ENCODE measurements around the gene ZNF845. TPM values are rescaled to one million over a fixed set of nuclear protein-coding genes. Genes with fewer than 3 reads are reported as not detected.
"Not testable (repeated sequence)": the region's sequence is repeated elsewhere in the genome, so short reads cannot be mapped to it uniquely, and the experiment has no call there.

The ZNF845 gene
- 6.1 and 6.4 TPM in 2 replicates for total RNA-seq

DNA sequence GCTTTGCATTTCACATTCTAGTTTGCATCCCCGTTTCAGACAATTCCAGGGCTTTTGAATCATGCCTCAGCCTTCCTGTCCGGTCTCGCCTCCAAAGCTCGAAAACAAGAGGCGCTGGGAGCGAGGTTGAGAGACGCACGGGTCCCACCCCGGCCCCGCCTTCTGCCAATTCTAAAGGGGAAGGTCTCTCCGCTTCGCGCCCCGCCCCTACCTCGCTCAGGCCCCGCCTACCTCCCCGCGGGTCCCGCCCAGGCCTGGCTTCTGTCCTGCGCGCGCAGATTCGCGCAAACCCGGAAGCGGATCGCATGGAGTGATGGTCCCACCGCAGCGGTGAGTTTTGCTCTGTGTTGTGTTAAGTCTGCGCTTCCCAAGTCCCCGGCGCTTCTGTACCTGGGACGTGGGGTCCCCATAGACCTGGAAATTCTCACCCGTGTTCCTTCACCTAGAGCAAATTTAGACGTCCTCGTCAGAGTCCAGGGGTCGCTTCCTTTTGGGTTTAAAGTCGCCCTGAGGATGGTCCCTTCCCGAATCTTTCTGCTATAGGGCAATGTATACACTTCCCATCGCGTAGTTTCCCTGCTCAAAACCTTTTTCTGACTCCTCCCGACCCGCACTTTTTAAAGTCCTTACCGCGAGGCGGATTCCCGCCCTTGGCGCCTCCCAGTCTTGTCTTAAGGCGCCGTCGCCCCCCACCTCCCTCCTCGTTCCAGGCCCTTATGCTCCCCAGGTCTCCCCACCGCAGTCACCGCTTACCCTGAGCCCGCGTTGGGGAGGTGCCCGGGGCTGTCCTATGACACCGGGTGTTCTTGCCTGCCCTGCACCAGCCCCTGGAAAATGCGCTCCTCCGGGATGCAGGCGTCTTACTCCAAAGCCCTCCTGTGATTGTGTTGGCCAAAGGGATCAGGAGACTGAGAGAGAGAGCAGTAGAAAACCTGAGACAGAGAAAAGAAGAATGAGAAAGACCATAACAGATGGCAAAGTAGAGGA is at the start of gene ZNF845:
Gene ZNF845 (plus strand): TSS at position 287 of the 987 bp plus-strand sequence. CDS start 7,559 bp downstream, outside the sequence.
- Mint-ChIP-seq H3K27ac (peak within 1 kb of the TSS; percentile 88), H3K27me3 (no peaks in the 10 kb centered on the region), H3K9me3 (peaks cover 22% of the 10 kb centered on the region), H3K4me3 (peak within 1 kb of the TSS; percentile 89), H3K4me1 (peaks cover 11% of the 10 kb centered on the region), H3K36me3 (ENCODE audit: low read depth) (peaks cover 34% of the 10 kb centered on the region)
- DNase-seq: peak; percentile 99
- intact Hi-C loops (cut with micrococcal nuclease): loop anchor here (1.0 kb wide), 5 partner anchors 32 to 598 kb away; partner anchors contain the start of genes ZNF160, ZNF525, ZNF611 and ZNF665

DNA sequence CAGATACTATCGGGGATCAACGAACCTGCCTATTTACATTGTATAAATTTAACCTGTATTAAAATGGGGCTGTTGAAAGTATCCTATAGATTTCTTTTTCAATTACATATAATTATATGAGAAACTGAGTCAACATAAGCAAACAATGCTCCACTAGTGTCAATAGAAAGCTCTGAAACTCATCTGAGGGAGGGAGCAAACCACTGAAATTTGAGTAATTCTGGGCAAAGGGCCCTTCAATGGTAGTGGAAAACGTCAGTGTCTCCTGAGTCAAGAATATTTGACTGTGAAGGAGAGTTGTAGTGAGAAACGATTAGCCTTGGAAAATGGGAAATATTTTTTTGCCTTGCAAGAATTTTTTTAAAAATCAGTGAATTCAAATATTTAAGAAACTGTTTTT is 48.5 kb upstream of the ZNF845 start:
- Mint-ChIP-seq H3K4me3 (no peak overlapping the region), H3K27ac (no peak overlapping the region), H3K27me3 (no peaks in the 10 kb centered on the region), H3K4me1 (no peaks in the 10 kb centered on the region), H3K9me3 (peaks cover 9% of the 10 kb centered on the region), H3K36me3 (ENCODE audit: low read depth) (no peaks in the 10 kb centered on the region)
- DNase-seq: no peak
- intact Hi-C loops (cut with micrococcal nuclease): no loop called here

- Mint-ChIP-seq H3K36me3 (ENCODE audit: low read depth) (no peaks in the 10 kb centered on the region), H3K9me3 (peaks cover 12% of the 10 kb centered on the region), H3K27me3 (no peaks in the 10 kb centered on the region), H3K27ac (no peak overlapping the region), H3K4me1 (no peaks in the 10 kb centered on the region), H3K4me3 (no peak overlapping the region)
- intact Hi-C loops (cut with micrococcal nuclease): no loop called here
- DNase-seq: no peak
Observed at GRCh38 chr19:53290758-53291549, 42.6 kb upstream of the ZNF845 start.

DNA sequence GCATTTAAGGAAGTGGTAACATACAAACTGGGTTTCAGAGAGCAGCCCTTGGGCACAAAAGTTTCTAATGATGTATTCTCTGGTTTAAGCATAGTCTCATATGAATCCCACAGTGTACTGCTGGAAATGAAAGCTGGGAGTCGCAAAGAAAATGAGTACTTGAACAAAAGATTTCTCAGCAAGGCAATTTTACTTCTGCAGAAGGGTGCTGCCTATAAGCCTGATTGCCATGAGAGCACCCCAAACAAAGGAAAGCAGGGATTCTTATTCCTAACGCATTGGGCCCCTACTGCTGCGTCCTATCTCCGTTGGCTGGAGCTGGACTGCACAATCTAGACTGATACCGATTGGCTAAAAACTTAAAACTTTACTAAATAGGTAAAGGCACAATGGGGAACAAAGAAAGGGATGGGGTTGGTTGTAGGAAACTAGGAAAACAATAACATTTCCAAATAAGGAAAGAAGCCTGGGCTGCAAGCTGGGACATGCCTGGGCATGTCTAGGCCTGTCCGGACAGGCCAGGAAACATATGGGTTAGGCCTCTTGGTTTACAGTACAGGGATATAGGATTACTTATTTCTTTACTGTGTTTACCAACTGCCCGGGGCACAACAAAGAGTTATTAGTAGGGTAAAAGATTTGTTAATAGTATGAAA is 38.6 kb upstream of the ZNF845 start:
- Mint-ChIP-seq H3K27ac (no peak overlapping the region), H3K4me1 (no peaks in the 10 kb centered on the region), H3K4me3 (no peak overlapping the region), H3K9me3 (peaks cover 15% of the 10 kb centered on the region), H3K27me3 (no peaks in the 10 kb centered on the region), H3K36me3 (ENCODE audit: low read depth) (no peaks in the 10 kb centered on the region)
- intact Hi-C loops (cut with micrococcal nuclease): no loop called here
- DNase-seq: no peak

GRCh38 chr19:53301341-53301740 is 32.2 kb upstream of the ZNF845 start:
- H3K36me3 Mint-ChIP-seq (ENCODE audit: low read depth); H3K4me1 Mint-ChIP-seq; H3K27ac Mint-ChIP-seq; H3K4me3 Mint-ChIP-seq; intact Hi-C loops (cut with micrococcal nuclease); H3K27me3 Mint-ChIP-seq; DNase-seq: not testable (repeated sequence)
- peaks cover 21% of the 10 kb centered on the region for H3K9me3 Mint-ChIP-seq

GRCh38 chr19:53308339-53308811 is 25.2 kb upstream of the ZNF845 start:
- H3K9me3 Mint-ChIP-seq: peaks cover 32% of the 10 kb centered on the region
- no peaks in the 10 kb centered on the region for H3K36me3 Mint-ChIP-seq (ENCODE audit: low read depth)
- intact Hi-C loops (cut with micrococcal nuclease): no loop called here
- DNase-seq: no peak
- H3K4me1 Mint-ChIP-seq: no peaks in the 10 kb centered on the region
- H3K4me3 Mint-ChIP-seq: no peak overlapping the region
- H3K27ac Mint-ChIP-seq: no peak overlapping the region
- H3K27me3 Mint-ChIP-seq: no peaks in the 10 kb centered on the region

DNA sequence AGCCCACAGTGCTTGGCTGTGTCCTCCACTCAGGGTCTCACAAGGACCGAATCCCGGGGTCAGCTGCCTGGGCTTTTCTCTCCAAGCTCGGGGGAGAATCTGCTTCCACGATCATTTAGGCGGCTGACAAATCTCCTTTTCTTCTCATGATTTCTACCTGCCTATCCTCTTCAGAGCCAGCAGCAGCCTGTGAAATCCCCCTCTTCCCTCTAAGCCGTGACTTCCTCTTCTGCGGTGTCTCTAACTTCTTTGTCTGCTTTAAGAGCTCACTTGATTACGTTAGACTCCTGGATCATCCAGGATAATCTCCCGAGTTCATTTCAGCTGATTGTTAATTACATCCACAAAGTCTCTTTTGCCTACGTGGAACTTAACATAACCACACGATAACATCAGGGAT is 22.5 kb upstream of the ZNF845 start:
- intact Hi-C loops (cut with micrococcal nuclease): no loop called here

GRCh38 chr19:53311897-53312296 is 21.7 kb upstream of the ZNF845 start:
- H3K27ac Mint-ChIP-seq: no peak overlapping the region
- no peak overlapping the region for H3K4me3 Mint-ChIP-seq
- no peaks in the 10 kb centered on the region for H3K27me3 Mint-ChIP-seq
- intact Hi-C loops (cut with micrococcal nuclease): no loop called here
- DNase-seq: peak; percentile 4
- H3K36me3 Mint-ChIP-seq (ENCODE audit: low read depth): no peaks in the 10 kb centered on the region
- peaks cover 25% of the 10 kb centered on the region for H3K9me3 Mint-ChIP-seq
- H3K4me1 Mint-ChIP-seq: no peaks in the 10 kb centered on the region

More for the DNA sequence above, 22.5 kb upstream of the ZNF845 start:
- Mint-ChIP-seq H3K36me3 (ENCODE audit: low read depth) (no peaks in the 10 kb centered on the region), H3K9me3 (peaks cover 29% of the 10 kb centered on the region), H3K27me3 (no peaks in the 10 kb centered on the region), H3K27ac (no peak overlapping the region), H3K4me3 (no peak overlapping the region), H3K4me1 (no peaks in the 10 kb centered on the region)
- peak; percentile 23 for DNase-seq

- DNase-seq: no peak
- peaks cover 32% of the 10 kb centered on the region for H3K9me3 Mint-ChIP-seq
- H3K27me3 Mint-ChIP-seq: no peaks in the 10 kb centered on the region
- peak overlapping the region; percentile 28 for H3K4me3 Mint-ChIP-seq
- peaks cover 3% of the 10 kb centered on the region for H3K36me3 Mint-ChIP-seq (ENCODE audit: low read depth)
- H3K27ac Mint-ChIP-seq: no peak overlapping the region
- H3K4me1 Mint-ChIP-seq: peaks cover 3% of the 10 kb centered on the region
- intact Hi-C loops (cut with micrococcal nuclease): no loop called here
Observed at GRCh38 chr19:53328967-53329366, 4.6 kb upstream of the ZNF845 start.

DNA sequence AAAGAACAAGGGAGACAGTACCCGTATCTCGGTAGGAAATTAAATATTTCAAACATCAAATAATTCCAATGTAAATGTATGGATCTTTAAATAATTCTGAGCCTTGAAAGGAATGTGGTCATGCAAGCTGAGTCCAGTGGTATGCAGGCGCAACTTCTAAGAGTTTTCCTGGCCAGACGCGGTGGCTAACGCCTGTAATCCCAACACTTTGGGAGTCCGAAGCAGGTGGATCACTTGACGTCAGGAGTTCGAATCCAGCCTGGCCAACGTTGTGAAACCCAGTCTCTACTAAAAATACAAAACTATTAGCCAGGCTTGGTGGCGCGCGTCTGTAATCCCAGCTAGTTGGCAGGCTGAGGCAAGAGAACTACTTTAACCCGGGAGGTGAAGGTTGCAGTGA is 1.1 kb upstream of the ZNF845 start:
- peak overlapping the region; percentile 89 for H3K4me3 Mint-ChIP-seq
- peaks cover 28% of the 10 kb centered on the region for H3K9me3 Mint-ChIP-seq
- H3K4me1 Mint-ChIP-seq: peaks cover 11% of the 10 kb centered on the region
- no peaks in the 10 kb centered on the region for H3K27me3 Mint-ChIP-seq
- DNase-seq: no peak
- intact Hi-C loops (cut with micrococcal nuclease): no loop called here
- H3K36me3 Mint-ChIP-seq (ENCODE audit: low read depth): peaks cover 22% of the 10 kb centered on the region
- H3K27ac Mint-ChIP-seq: no peak overlapping the region

DNA sequence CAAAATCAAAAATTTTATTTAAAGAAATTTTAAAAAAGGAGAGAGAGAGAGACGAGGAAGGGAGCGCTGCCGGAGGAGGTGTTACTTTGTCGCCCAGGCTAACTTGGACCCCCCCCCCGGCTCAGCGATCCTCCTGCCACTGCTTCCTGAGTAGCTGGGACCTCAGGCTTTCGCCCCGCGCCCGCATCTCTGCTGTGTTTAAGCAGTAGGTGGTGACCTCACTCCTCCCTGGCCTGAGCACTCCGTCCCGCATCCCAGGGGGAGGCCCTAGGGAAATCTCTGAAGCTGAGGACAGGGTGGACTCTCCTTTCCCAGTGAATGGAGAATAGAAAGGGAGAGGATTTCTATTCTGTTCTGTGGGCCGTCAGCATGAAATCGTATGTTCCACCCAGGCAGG is 485 bp upstream of the ZNF845 start:
- Mint-ChIP-seq H3K4me3 (peak overlapping the region; percentile 89), H3K4me1 (peaks cover 11% of the 10 kb centered on the region), H3K27ac (peak overlapping the region; percentile 41), H3K36me3 (ENCODE audit: low read depth) (peaks cover 27% of the 10 kb centered on the region), H3K9me3 (peaks cover 29% of the 10 kb centered on the region), H3K27me3 (no peaks in the 10 kb centered on the region)
- DNase-seq: peak; percentile 78
- intact Hi-C loops (cut with micrococcal nuclease): loop anchor here (1.0 kb wide), 5 partner anchors 32 to 598 kb away; partner anchors contain the start of genes ZNF160, ZNF525, ZNF611 and ZNF665

DNA sequence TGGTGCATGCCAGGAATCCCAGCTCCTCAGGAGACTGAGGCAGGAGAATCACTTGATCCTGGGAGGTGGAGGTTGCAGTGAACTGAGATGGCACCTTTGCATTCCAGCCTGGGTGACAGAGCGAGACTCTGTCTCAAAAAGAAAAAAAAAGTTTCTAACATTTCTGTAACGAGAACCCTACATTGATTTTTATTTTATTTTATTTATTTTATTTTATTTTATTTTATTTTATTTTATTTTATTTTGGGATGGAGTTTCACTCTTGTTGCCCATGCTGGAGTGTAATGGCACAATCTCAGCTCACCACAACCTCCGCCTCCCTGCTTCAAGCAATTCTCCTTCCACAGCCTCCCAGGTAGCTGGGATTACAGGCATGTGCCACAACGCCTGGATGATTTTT is 10.9 kb downstream of the ZNF845 start:
- DNase-seq; H3K4me3 Mint-ChIP-seq; intact Hi-C loops (cut with micrococcal nuclease); H3K4me1 Mint-ChIP-seq; H3K27ac Mint-ChIP-seq; H3K27me3 Mint-ChIP-seq: not testable (repeated sequence)
- H3K36me3 Mint-ChIP-seq (ENCODE audit: low read depth): peaks cover 98% of the 10 kb centered on the region
- H3K9me3 Mint-ChIP-seq: peaks cover 33% of the 10 kb centered on the region

DNA sequence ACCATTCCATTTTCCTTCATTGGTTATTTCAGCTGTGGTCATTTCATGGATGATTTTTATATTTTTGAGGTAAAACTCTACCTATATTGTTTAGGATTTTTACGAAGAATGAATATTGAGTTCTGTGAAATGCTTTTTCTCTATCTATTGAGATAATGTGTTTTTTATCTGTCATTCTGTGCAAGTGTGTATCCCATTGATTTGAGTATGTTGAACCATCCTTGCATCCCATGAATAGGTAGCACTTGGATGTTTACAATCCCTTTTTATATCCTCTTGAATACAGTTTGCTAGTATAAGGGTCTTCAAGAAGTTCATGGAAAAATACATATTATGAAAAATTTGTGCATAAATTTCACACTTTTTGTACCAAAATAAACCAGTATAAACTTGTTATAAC is 22.2 kb downstream of the ZNF845 start:
- peaks cover 39% of the 10 kb centered on the region for H3K9me3 Mint-ChIP-seq

More for the DNA sequence above, 22.2 kb downstream of the ZNF845 start:
- H3K4me3 Mint-ChIP-seq: no peak overlapping the region
- H3K27me3 Mint-ChIP-seq: no peaks in the 10 kb centered on the region
- DNase-seq: no peak
- peaks cover 53% of the 10 kb centered on the region for H3K36me3 Mint-ChIP-seq (ENCODE audit: low read depth)
- H3K27ac Mint-ChIP-seq: no peak overlapping the region
- intact Hi-C loops (cut with micrococcal nuclease): no loop called here
- H3K4me1 Mint-ChIP-seq: no peaks in the 10 kb centered on the region

All from activated CD4-positive, alpha-beta T cell treated with anti-CD3 and anti-CD28 coated beads, Interleukin-2, amount 10 ng/mL, durations not matched to agents 24 days and 14 days (primary cell).